HEK293 (cell line): ENCODE results near the gene NSDHL.

Source experiments
- BCL11A ChIP-seq: fragments of 450-650 bp; formaldehyde crosslinking; IDR thresholded peaks from 2 replicates; pipeline ENCODE4 v1.5.1; 2016; ENCODE audit warnings: low read depth, missing biosample characterization, missing genetic modification characterization
- GLI4 ChIP-seq: fragments of 450-650 bp; formaldehyde crosslinking; IDR thresholded peaks from 2 replicates; pipeline ENCODE4 v1.5.1; 2016; ENCODE audit warnings: missing biosample characterization, missing genetic modification characterization
- HOXA7 ChIP-seq: sonication (generic); formaldehyde crosslinking; IDR thresholded peaks from 2 replicates; pipeline ENCODE4 v1.8.1; 2022; ENCODE audit warnings: missing genetic modification reagents, borderline replicate concordance
- YY1 ChIP-seq: fragments of 450-650 bp; formaldehyde crosslinking; IDR thresholded peaks from 2 replicates; pipeline ENCODE4 v1.5.1; 2018; ENCODE audit warnings: missing biosample characterization, missing genetic modification characterization
- ZNF211 ChIP-seq: fragments of 450-650 bp; formaldehyde crosslinking; IDR thresholded peaks from 2 replicates; pipeline ENCODE4 v1.5.1; 2016; ENCODE audit warnings: low read depth, missing biosample characterization, missing genetic modification characterization
- ZNF830 ChIP-seq: fragments of 450-650 bp; IDR thresholded peaks from 2 replicates; pipeline ENCODE4 v1.5.0; 2018; ENCODE audit warnings: missing biosample characterization, missing genetic modification characterization, low read depth, mild to moderate bottlenecking, moderate library complexity
- TF ChIP-seq, protein P1 (sequence below): fragments of 450-650 bp; formaldehyde crosslinking; IDR thresholded peaks from 2 replicates; pipeline ENCODE4 v1.5.1; 2017; ENCODE audit warnings: missing biosample characterization, missing genetic modification characterization
- TF ChIP-seq, protein P2 (sequence below): fragments of 450-650 bp; formaldehyde crosslinking; IDR thresholded peaks from 2 replicates; pipeline ENCODE4 v1.5.1; 2016; ENCODE audit warnings: missing biosample characterization, missing genetic modification characterization

DNA sequence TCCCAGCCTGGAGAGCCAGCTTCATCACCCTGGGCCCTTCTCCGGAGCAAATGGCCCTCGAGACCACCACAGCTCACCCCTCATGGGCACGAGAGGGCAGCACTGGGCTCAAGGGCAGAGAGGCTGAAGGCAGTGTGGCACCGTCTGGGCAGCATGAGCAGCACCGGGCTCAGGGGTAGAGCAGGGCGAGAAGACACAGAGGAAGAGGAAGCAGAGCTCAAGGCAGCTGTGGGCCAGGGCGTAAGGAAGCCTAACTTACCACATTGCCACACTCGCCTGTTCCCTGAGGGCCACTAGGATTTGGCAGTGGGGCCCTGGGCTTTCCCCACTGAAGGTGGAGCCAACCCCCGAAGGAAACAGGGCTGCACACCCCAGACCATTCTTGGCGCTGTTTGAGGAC is 82.5 kb downstream of the NSDHL start:
- no peak for TF ChIP-seq HOXA7 (CRISPR knock-in tag)
- TF ChIP-seq ZNF211, result no peak
- no peak for TF ChIP-seq BCL11A (tag by site-specific recombination)
- TF ChIP-seq, protein P1, sequence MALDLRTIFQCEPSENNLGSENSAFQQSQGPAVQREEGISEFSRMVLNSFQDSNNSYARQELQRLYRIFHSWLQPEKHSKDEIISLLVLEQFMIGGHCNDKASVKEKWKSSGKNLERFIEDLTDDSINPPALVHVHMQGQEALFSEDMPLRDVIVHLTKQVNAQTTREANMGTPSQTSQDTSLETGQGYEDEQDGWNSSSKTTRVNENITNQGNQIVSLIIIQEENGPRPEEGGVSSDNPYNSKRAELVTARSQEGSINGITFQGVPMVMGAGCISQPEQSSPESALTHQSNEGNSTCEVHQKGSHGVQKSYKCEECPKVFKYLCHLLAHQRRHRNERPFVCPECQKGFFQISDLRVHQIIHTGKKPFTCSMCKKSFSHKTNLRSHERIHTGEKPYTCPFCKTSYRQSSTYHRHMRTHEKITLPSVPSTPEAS (tag by site-specific recombination), result no peak
- TF ChIP-seq GLI4 (tag by site-specific recombination), result no peak
- TF ChIP-seq YY1 (tag by site-specific recombination), result no peak
- TF ChIP-seq, protein P2, sequence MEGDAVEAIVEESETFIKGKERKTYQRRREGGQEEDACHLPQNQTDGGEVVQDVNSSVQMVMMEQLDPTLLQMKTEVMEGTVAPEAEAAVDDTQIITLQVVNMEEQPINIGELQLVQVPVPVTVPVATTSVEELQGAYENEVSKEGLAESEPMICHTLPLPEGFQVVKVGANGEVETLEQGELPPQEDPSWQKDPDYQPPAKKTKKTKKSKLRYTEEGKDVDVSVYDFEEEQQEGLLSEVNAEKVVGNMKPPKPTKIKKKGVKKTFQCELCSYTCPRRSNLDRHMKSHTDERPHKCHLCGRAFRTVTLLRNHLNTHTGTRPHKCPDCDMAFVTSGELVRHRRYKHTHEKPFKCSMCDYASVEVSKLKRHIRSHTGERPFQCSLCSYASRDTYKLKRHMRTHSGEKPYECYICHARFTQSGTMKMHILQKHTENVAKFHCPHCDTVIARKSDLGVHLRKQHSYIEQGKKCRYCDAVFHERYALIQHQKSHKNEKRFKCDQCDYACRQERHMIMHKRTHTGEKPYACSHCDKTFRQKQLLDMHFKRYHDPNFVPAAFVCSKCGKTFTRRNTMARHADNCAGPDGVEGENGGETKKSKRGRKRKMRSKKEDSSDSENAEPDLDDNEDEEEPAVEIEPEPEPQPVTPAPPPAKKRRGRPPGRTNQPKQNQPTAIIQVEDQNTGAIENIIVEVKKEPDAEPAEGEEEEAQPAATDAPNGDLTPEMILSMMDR (tag by site-specific recombination), result 0 out of 2 replicates have a peak, but pooled peaks have one; percentile 29
- TF ChIP-seq ZNF830 (tag by site-specific recombination), result no peak
